HG03520 (cell line): Measurements from ENCODE around the gene IFI30.
"Not testable (repeated sequence)": the region's sequence is repeated elsewhere in the genome, so short reads cannot be mapped to it uniquely, and the experiment has no call there.

Experiments
- ATAC-seq: cut with Tn5 transposase; IDR thresholded peaks from one replicate; pipeline ENCODE4 v1.9.1; 2021; ENCODE audit warnings: mild to moderate bottlenecking, moderate library complexity; ENCODE audit not compliant: unreplicated experiment

The IFI30 gene

DNA sequence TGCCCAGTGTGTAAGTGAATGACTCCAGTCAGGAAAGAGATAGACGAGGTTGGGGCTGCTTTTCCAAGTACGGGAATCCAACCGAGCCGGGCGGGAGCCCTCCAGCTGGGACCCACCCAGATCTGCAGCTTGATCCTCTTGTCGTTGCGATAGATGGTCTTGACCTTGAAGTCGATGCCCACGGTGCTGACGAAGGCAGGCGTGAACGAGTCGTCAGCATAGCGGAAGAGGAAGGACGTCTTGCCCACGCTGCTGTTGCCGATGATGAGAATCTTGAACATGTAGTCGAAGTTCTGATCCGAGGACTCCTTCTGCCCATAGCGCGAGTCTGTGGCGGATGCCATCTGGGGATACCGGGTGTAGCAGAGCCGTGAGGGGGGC is 28.8 kb downstream of the IFI30 start:
- ATAC-seq = no peak

DNA sequence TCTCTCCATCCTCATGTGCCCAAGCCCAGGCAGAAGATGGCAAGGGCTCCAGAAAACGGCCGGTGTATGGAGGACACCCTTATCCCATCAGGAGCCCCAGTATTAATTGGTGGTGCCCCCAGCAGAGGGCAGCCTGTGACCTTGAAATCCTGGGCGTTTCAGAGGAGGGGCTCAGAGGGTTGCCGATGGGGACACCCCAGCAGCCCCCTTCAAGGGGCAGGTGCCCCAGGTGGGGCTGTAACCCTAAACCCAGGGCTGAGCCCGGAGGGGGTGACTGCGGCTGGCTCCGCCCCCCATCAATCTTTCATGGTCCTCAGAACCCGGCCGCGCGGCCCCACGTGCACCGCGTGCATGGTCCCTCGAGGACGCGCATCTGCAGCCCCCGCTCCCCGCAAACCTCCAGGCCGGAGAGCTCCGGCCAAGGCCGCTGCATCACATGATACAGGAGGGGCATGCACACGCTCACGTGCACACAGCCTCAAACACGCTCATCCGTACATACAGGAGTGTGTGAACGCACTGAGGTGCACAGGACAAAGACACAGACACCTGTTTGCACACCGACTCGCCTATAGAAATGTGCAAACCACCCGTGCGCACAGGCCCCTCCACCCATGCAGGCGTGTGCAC is 29.3 kb downstream of the IFI30 start:
- ATAC-seq = no peak

- ATAC-seq = peak; percentile 0
Observed at GRCh38 chr19:18203408-18203862, 29.8 kb downstream of the IFI30 start.

DNA sequence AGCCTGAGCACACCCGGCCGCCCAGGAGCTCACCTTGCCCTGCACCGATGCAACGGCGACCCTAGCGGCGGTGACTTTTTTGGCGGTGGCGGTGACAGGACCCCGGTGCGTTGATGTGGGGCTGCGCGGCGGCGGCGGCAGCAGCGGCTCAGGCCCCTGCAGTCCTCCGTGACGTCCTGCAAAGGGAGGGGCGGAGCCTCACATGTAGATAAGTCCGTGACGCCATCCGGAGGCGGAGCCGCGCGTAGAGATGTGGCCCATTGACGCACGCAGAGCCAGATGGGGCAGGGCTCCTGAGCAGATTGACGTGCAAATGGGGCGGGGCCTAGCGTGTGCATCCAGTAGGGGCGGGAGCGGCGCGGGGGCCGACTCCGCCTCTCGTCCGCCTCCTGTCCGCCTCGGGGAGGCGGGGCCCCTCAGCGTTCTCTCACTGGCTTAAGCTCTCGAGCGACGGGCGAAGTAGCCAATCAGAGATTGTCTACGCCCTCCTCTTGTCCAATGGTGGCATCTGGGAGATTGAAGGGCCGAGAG is 30.3 kb downstream of the IFI30 start, which contains the start of gene RAB3A:
TSS of gene RAB3A (minus strand) at position 180 of the 531 bp plus-strand sequence. CDS start 1,302 bp downstream, outside the sequence.
- ATAC-seq = peak; percentile 88

DNA sequence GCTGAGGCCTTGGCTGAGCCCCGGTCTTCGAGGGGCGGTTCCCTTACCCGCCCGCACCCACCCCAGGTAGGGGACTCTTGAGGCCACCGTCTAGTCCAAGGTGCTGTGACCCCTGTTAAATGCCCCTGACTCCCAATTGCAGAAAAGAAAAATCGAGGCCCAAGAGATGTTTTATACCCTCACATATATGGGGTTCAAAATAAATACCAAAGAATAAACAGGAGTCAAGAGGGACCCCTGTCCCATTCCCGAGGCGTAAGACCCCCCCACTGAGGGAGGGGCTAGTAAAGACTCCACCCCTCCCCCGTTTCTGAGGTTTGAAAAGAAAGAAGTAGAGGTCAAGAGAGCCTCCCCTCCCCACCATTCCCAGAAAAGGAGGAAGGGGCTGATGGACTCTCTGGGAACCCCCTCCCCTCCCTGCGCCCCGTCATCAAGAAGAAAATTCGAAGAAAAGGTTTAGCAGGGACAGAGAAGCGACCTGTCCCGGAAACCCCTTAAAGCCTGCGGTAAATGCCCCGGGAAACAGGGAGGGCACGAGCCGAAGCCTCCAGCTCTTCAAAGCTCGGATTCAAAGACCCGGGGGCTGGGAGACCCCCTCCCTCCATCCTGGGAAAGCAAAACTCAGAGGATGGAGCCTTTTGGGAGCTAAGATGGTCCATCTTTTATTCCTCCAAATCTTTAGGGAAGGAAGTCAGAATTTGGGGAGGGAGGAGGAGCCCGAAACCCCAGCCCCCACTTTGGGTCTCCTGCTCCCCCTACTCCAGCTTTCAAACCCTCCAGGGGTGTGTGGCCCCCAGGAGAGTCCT is 31.0 kb downstream of the IFI30 start:
- ATAC-seq = peak; percentile 3

GRCh38 chr19:18205200-18205892 is 31.7 kb downstream of the IFI30 start:
- no peak for ATAC-seq

DNA sequence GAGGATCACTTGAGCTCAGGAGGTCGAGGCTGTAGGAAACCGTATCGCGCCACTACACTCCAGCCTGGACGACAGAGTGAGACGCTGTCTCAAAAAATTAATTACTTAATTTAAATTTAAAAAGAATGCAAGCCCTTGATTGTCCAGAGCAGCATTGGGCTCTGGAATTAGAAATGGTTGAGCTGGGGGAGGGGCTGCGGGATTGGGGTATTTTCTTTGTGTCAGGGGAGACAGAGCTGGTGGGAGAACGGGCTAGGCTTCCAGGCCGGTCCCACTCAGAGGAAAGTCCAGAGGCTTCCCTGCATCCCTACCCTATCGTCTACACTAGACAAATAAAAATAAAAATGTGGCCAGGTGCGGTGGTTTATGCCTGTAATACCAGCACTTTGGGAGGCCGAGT is 32.4 kb downstream of the IFI30 start:
- no peak for ATAC-seq

GRCh38 chr19:18208098-18208951 is 34.7 kb downstream of the IFI30 start:
- ATAC-seq = no peak

DNA sequence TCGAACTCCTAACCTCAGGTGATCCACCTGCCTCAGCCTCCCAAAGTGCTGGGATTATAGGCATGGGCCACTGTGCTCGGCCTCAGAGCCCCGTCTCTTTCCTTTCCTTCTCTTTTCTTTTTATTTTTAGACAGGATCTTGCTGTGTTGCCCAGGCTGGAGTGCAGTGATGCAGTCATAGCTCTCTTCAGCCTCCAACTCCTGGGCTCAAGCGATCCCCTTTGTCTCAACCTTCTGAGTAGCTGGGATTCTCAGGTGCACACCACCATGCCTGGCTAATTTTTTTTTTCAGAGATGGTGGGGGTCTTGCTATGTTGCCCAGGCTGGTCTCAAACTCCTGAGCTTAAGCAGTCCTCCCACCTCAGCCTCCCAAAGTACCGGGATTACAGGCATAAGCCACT is 36.3 kb downstream of the IFI30 start:
- ATAC-seq = not testable (repeated sequence)

DNA sequence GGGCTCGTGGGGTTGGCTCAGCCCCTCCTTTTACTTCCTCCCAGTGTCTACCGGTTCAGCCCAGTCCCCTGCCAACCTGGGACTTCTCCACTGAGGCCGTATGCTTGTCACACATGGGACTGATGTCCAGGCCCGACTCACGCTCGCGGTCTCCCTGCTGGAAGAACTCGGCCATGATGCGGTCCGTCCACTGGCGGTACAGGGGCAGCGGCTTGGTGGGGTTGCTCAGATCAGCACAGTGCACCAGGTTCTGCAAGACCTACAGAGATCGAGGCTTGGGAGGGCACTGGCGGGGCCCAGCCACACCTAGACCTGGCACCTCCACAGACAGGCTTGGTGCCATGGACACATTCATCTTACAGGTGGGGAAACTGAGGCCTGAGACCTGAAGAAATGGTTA is 38.1 kb downstream of the IFI30 start:
- no peak for ATAC-seq

DNA sequence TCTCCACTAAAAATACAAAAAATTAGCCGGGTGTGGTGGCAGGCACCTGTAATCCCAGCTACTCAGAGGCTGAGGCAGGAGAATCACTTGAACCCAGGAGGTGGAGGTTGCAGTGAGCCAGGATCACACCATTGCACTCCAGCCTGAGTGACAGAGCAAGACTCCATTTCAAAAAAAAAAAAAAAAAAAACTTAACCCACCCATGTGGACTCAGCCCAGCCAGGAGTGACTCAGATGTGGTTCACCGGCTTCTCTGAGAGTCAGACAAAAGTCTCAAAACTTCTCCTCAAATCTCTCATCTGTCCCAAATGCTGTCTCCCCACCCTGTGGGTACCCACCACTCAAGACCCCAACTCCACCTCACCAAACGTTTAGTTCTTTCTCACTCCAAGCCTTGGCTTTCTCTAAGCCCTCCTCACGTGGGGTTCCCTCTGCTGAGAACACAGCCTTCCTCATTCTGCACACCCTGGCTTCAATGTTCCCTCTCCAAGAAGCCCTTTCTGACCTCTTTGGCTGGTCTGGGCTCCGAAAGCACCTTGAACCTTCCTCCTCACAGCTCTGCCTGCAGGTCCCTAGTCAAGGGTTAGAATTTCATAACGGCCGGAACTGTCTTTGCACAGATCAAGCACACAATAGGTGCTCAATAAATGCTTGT is 41.3 kb downstream of the IFI30 start:
- ATAC-seq = no peak

- no peak for ATAC-seq
Observed at GRCh38 chr19:18216789-18217188, 43.2 kb downstream of the IFI30 start.

GRCh38 chr19:18218159-18218558 is 44.5 kb downstream of the IFI30 start:
- ATAC-seq = no peak

DNA sequence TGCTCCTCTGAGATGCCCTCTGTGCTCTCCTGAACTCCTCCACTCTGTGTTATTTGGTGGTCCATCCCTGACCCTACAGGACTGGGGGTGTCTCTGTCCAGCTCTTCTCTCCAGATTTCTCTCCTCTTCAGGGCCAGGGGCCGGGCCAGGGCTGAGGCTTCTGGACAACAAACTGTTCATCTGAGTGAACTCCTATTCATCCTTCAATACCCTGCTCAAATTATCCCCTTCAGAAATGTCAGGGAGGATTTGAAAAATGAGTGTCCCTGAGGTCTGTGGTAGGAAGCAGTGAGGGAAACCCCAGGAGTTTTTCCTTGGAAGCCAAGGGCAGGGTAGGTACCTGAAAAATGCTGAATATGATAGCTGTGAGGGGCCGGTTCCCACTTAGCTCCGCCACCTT is 45.0 kb downstream of the IFI30 start:
- no peak for ATAC-seq

DNA sequence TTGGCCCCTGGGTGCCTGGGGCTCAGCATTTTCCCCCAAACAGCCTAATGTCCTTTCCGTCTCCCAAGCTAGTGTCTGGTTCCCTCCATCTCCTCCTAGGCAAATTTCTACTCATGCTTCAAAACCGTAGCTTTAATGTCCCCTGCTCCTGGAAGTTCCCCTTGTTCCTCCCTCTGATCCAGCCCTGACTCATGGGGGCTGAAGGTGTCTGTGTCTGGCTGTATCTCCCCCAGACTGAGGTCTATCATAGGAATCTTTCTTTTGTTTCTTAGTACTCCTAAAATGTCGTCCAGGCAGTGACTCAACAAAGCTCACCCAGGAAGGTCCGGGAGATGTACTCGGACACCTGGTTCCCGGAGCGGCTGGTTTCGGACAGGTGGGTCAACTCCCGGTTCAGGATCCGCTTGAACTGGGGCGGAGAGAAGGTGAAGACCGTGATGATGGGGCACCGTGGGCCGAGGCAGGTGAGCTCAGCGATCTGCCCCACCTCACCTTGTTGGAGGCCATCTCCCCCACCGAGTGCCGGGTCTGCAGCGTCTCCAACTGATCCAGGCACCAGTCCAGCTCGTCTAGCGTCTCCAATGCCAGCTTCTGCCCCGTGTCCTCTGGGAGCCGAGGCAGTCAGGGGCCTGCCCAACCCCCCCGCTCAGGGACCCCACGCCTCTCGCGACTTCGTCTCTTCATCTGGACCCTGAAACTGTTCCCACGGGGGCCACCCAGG is 46.5 kb downstream of the IFI30 start:
- no peak for ATAC-seq

DNA sequence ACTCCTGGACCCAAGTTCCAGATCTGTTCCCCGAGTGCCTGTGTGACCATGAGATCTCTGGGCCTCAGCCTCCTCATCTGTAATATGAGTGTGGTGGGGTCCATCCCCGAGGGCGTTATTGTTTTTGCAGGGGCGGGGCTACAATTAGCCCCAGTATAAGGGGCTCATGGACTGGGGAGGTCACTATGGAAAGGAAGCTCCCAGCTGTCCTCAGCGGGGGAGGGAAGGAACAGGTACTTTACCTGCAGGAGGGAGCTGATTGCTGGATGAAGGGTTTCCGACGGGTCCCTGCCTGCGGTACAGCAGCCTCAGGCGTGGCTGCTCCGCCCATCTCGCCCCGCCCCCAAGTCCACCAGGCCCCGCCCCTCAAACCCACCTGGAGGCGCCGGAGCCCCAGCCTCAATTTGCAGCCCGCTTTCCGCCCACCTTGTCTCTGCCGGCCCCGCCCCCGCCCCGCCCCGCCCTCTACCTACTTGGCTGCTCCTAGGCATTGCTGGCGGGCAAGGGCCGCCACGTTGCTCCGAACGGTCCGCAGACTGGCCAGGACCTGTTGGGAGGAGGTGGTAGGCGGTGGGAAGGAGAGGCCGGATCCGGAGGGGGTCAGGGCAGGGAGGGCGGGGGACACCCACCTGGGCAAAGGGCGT is 47.1 kb downstream of the IFI30 start:
- ATAC-seq = no peak

GRCh38 chr19:18221815-18222725 is 48.5 kb downstream of the IFI30 start:
- ATAC-seq = no peak
